SK-N-SH treated with all-trans-retinoic acid at 6 μM for 48 hours (cell line): ENCODE results near the gene CEMIP2.

ENCODE experiments used
- ATAC-seq: fragments of 200-7000 bp; cut with Tn5 transposase; 3 replicates; pipeline ENCODE4 v1.9.1; 2020; ENCODE audit warnings: mild to moderate bottlenecking, moderate library complexity
- ARNTL ChIP-seq: fragments of 450-650 bp; formaldehyde crosslinking; IDR thresholded peaks from 2 replicates; pipeline ENCODE4 v1.5.0; 2020; ENCODE audit warnings: low read depth, mild to moderate bottlenecking, moderate library complexity, borderline replicate concordance
- BACH2 ChIP-seq: fragments of 250-450 bp; sonication (Bioruptor Pico); IDR thresholded peaks from 2 replicates; pipeline ENCODE4 v1.9.0; 2021; ENCODE audit warnings: mild to moderate bottlenecking, borderline replicate concordance
- CREB5 ChIP-seq: fragments of 250-450 bp; sonication (Bioruptor Pico); IDR thresholded peaks from 2 replicates; pipeline ENCODE4 v1.5.1; 2020; ENCODE audit warnings: low read depth, mild to moderate bottlenecking, moderate library complexity
- CSDC2 ChIP-seq: fragments of 250-450 bp; sonication (Bioruptor Pico); IDR thresholded peaks from 2 replicates; pipeline ENCODE4 v1.5.0; 2020; ENCODE audit warnings: mild to moderate bottlenecking, moderate library complexity
- GLIS3 ChIP-seq: fragments of 250-450 bp; sonication (Bioruptor Pico); IDR thresholded peaks from 2 replicates; pipeline ENCODE4 v1.5.0; 2020; ENCODE audit warnings: mild to moderate bottlenecking, moderate library complexity
- ISL1 ChIP-seq: fragments of 250-450 bp; sonication (Bioruptor Pico); IDR thresholded peaks from 2 replicates; pipeline ENCODE4 v2.1.2; 2022; ENCODE audit warnings: mild to moderate bottlenecking, moderate library complexity
- OSR1 ChIP-seq: fragments of 250-450 bp; sonication (Bioruptor Pico); IDR thresholded peaks from 2 replicates; pipeline ENCODE4 v1.8.0; 2022; ENCODE audit warnings: moderate library complexity, mild to moderate bottlenecking, inconsistent platforms
- PATZ1 ChIP-seq: fragments of 250-450 bp; sonication (Bioruptor Pico); IDR thresholded peaks from 2 replicates; pipeline ENCODE4 v1.8.0; 2020; ENCODE audit warnings: mild to moderate bottlenecking, moderate library complexity, borderline replicate concordance
- PPARA ChIP-seq: fragments of 250-450 bp; sonication (Bioruptor Pico); IDR thresholded peaks from 2 replicates; pipeline ENCODE4 v1.5.0; 2020; ENCODE audit warnings: mild to moderate bottlenecking, borderline replicate concordance
- RARB ChIP-seq: fragments of 250-450 bp; sonication (Bioruptor Pico); IDR thresholded peaks from 2 replicates; pipeline ENCODE4 v1.8.0; 2021; ENCODE audit warnings: mild to moderate bottlenecking, moderate library complexity
- SNAI2 ChIP-seq: fragments of 250-450 bp; sonication (Bioruptor Pico); IDR thresholded peaks from 2 replicates; pipeline ENCODE4 v1.5.0; 2020; ENCODE audit warnings: mild to moderate bottlenecking, moderate library complexity
- TCF4 ChIP-seq: fragments of 250-450 bp; sonication (Bioruptor Pico); IDR thresholded peaks from 2 replicates; pipeline ENCODE4 v1.8.0; 2021; ENCODE audit warnings: mild to moderate bottlenecking, moderate library complexity, borderline replicate concordance
- TOX ChIP-seq: fragments of 250-450 bp; sonication (Bioruptor Pico); IDR thresholded peaks from 2 replicates; pipeline ENCODE4 v1.8.0; 2021; ENCODE audit warnings: mild to moderate bottlenecking, moderate library complexity, borderline replicate concordance
- TSHZ2 ChIP-seq: fragments of 250-450 bp; sonication (Bioruptor Pico); IDR thresholded peaks from 2 replicates; pipeline ENCODE4 v1.5.0; 2020; ENCODE audit warnings: mild to moderate bottlenecking, moderate library complexity
- ZC3H10 ChIP-seq: fragments of 250-450 bp; sonication (Bioruptor Pico); IDR thresholded peaks from 2 replicates; pipeline ENCODE4 v1.5.1; 2021; ENCODE audit warnings: mild to moderate bottlenecking, moderate library complexity
- ZFP3 ChIP-seq: fragments of 250-450 bp; sonication (Bioruptor Pico); IDR thresholded peaks from 2 replicates; pipeline ENCODE4 v1.5.0; 2020; ENCODE audit warnings: mild to moderate bottlenecking, moderate library complexity
- ZFP30 ChIP-seq: fragments of 450-650 bp; formaldehyde crosslinking; IDR thresholded peaks from 2 replicates; pipeline ENCODE4 v1.5.0; 2022; ENCODE audit warnings: mild to moderate bottlenecking, moderate library complexity
- ZNF70 ChIP-seq: fragments of 450-650 bp; formaldehyde crosslinking; IDR thresholded peaks from 2 replicates; pipeline ENCODE4 v1.5.0; 2020; ENCODE audit warnings: mild to moderate bottlenecking, moderate library complexity
- ZNF8 ChIP-seq: fragments of 450-650 bp; formaldehyde crosslinking; IDR thresholded peaks from 2 replicates; pipeline ENCODE4 v1.5.0; 2020; ENCODE audit warnings: mild to moderate bottlenecking, moderate library complexity

Gene CEMIP2

GRCh38 chr9:71721855-71722254 is 46.5 kb downstream of the CEMIP2 start:
- no peak for TF ChIP-seq CSDC2 (CRISPR knock-in tag)
- TF ChIP-seq PPARA: no peak
- no peak for TF ChIP-seq OSR1 (CRISPR knock-in tag)
- no peak for TF ChIP-seq RARB (CRISPR knock-in tag)
- TF ChIP-seq ZNF70 (CRISPR knock-in tag): no peak
- no peak for TF ChIP-seq TCF4 (CRISPR knock-in tag)
- no peak for TF ChIP-seq ZC3H10 (CRISPR knock-in tag)
- no peak for TF ChIP-seq ARNTL (CRISPR knock-in tag)
- no peak for TF ChIP-seq ZFP30 (CRISPR knock-in tag)
- TF ChIP-seq TSHZ2 (CRISPR knock-in tag): no peak
- TF ChIP-seq ISL1 (CRISPR knock-in tag): no peak
- TF ChIP-seq SNAI2 (CRISPR knock-in tag): no peak
- no peak for TF ChIP-seq GLIS3 (CRISPR knock-in tag)
- TF ChIP-seq ZNF8 (CRISPR knock-in tag): no peak
- TF ChIP-seq, all 23 proteins: peak for 0
- ATAC-seq: no peak

GRCh38 chr9:71719562-71719961 is 48.8 kb downstream of the CEMIP2 start:
- TF ChIP-seq ZC3H10 (CRISPR knock-in tag) (no peak), ZFP3 (CRISPR knock-in tag) (no peak), TCF4 (CRISPR knock-in tag) (no peak), ZNF70 (CRISPR knock-in tag) (no peak), ISL1 (CRISPR knock-in tag) (no peak), PATZ1 (CRISPR knock-in tag) (no peak), CREB5 (CRISPR knock-in tag) (no peak), BACH2 (CRISPR knock-in tag) (no peak), ZFP30 (CRISPR knock-in tag) (no peak)
- ATAC-seq: peak; percentile 89

- peak; percentile 48 for ATAC-seq
- TF ChIP-seq BACH2 (CRISPR knock-in tag) (no peak), TOX (no peak), SNAI2 (CRISPR knock-in tag) (no peak), TSHZ2 (CRISPR knock-in tag) (no peak), ARNTL (CRISPR knock-in tag) (no peak), ZC3H10 (CRISPR knock-in tag) (no peak)
- TF ChIP-seq, all 23 proteins: peak for 0
Measured at GRCh38 chr9:71719088-71719487, 49.2 kb downstream of the CEMIP2 start.
